Fibroblast of lung (primary cell): Measurements from ENCODE around the gene NFKBIE. TPM values are rescaled to one million over a fixed set of nuclear protein-coding genes. Genes with fewer than 3 reads are reported as not detected.

Source experiments
- DNase-seq, 2 donors: peaks; one replicate each; pipeline versions ENCODE4 v3.0.0 to v3.0.0-alpha.2; 2010; ENCODE audit warnings: low read depth in 2 of 2
- H2AFZ ChIP-seq: 2 replicates; pipeline ENCODE4 v1.5.1; 2012; ENCODE audit warnings: low read length, control low read depth, inconsistent platforms
- H3K27ac ChIP-seq: 2 replicates; pipeline ENCODE4 v1.5.1; 2011; ENCODE audit warnings: low read length, control low read depth; ENCODE audit not compliant: insufficient read depth
- H3K27me3 ChIP-seq: 2 replicates; pipeline ENCODE4 v1.5.1; 2011; ENCODE audit warnings: mild to moderate bottlenecking, low read length; ENCODE audit not compliant: control insufficient read depth, insufficient read depth
- H3K36me3 ChIP-seq: 2 replicates; pipeline ENCODE4 v1.5.1; 2011; ENCODE audit warnings: low read length; ENCODE audit not compliant: control insufficient read depth, insufficient read depth
- H3K4me1 ChIP-seq: 2 replicates; pipeline ENCODE4 v1.5.1; 2011; ENCODE audit warnings: low read length; ENCODE audit not compliant: control insufficient read depth, insufficient read depth; ENCODE audit errors: extremely low read depth
- H3K4me2 ChIP-seq: 2 replicates; pipeline ENCODE4 v1.5.1; 2011; ENCODE audit warnings: low read length, control low read depth; ENCODE audit not compliant: insufficient read depth; ENCODE audit errors: extremely low read depth
- H3K4me3 ChIP-seq, 4 experiments: fragments of 200-600 bp in 1 of 4; sonication (generic) in 1 of 4; replicated peaks in 1 of 4; 2 replicates each; pipeline ENCODE4 v1.5.1; 2011 to 2016; ENCODE audit warnings: low read length in 4 of 4, low read depth in 3 of 4, mild to moderate bottlenecking in 3 of 4, control low read depth in 2 of 4, inconsistent platforms in 1 of 4, mixed read lengths in 1 of 4; ENCODE audit not compliant: insufficient read depth in 1 of 4; ENCODE audit errors: control extremely low read depth in 1 of 4
- H3K79me2 ChIP-seq: 2 replicates; pipeline ENCODE4 v1.5.1; 2012; ENCODE audit warnings: mild to moderate bottlenecking, low read length, inconsistent platforms; ENCODE audit not compliant: control insufficient read depth, insufficient read depth
- H3K9ac ChIP-seq: 2 replicates; pipeline ENCODE4 v1.5.1; 2011; ENCODE audit warnings: mild to moderate bottlenecking, low read length, control low read depth; ENCODE audit not compliant: insufficient read depth
- H3K9me3 ChIP-seq: 2 replicates; pipeline ENCODE4 v1.5.1; 2012; ENCODE audit warnings: low read depth, low read length; ENCODE audit not compliant: control insufficient read depth, insufficient read depth
- H4K20me1 ChIP-seq: 2 replicates; pipeline ENCODE4 v1.5.1; 2011; ENCODE audit warnings: low read length; ENCODE audit not compliant: control insufficient read depth, insufficient read depth; ENCODE audit errors: extremely low read depth
- EZH2 ChIP-seq: IDR thresholded peaks from 2 replicates; pipeline ENCODE4 v1.5.1; 2012; ENCODE audit warnings: low read length, control low read depth, mild to moderate bottlenecking; ENCODE audit errors: missing control alignments
- polyA plus RNA-seq, 2 donors: library from polyadenylated mRNA; depleted of rRNA in 1 of 2; stranded (reverse) in 1 of 2; unstranded in 1 of 2; fragments of >200 nt; gene quantifications; 2 replicates each; pipeline ENCODE4 v1.2.1, GENCODE V29; 2011 to 2012; ENCODE audit warnings: missing spikeins in 1 of 2
- total RNA-seq: library from RNA; depleted of rRNA; stranded (reverse); fragments of >200 nt; gene quantifications from 2 replicates; pipeline ENCODE4 v1.2.1, GENCODE V29; 2014
- TF ChIP-seq, protein P1 (sequence below), 2 donors: IDR thresholded peaks in 1 of 2; conservative IDR thresholded peaks in 1 of 2; 1 replicate in 1 of 2; 2 replicates in 1 of 2; pipeline ENCODE4 v1.5.1; 2011 to 2012; ENCODE audit warnings: low read length in 2 of 2, control low read depth in 1 of 2, inconsistent platforms in 1 of 2, low read depth in 1 of 2, mild to moderate bottlenecking in 1 of 2

The NFKBIE gene
- total and polyA plus RNA-seq, 2 donors (not counting 1 experiment from before 2014, with no cell fraction given): 1.6 to 5.4 TPM

DNA sequence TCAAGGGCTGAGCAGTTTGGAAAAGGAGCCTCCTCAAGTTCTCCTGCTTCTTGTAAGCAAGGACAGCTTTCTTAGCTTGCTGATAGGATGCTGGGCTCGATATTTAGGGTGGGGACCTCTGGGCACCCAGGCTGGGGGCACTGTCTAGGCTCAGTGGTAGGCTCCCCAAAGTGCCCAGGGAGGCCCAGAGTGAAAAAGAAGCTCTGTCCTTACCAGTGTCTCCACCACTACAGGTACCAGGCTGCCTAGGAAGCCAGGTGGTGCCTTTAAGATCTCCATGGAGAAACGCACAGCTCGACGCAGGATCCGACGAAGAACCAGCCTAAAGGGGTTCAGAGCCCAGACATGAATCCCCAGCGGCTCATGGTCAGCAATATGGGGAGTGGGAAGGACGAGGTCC lies 41.4 kb upstream of the NFKBIE start:
- H2AFZ ChIP-seq: no peak overlapping the region
- H3K4me3 ChIP-seq: no peak overlapping the region
- H4K20me1 ChIP-seq: no peaks in the 10 kb centered on the region
- TF ChIP-seq EZH2: no peak
- TF ChIP-seq, protein P1, sequence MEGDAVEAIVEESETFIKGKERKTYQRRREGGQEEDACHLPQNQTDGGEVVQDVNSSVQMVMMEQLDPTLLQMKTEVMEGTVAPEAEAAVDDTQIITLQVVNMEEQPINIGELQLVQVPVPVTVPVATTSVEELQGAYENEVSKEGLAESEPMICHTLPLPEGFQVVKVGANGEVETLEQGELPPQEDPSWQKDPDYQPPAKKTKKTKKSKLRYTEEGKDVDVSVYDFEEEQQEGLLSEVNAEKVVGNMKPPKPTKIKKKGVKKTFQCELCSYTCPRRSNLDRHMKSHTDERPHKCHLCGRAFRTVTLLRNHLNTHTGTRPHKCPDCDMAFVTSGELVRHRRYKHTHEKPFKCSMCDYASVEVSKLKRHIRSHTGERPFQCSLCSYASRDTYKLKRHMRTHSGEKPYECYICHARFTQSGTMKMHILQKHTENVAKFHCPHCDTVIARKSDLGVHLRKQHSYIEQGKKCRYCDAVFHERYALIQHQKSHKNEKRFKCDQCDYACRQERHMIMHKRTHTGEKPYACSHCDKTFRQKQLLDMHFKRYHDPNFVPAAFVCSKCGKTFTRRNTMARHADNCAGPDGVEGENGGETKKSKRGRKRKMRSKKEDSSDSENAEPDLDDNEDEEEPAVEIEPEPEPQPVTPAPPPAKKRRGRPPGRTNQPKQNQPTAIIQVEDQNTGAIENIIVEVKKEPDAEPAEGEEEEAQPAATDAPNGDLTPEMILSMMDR (conservative IDR thresholded peaks at IDR 0.05 in 1 of 2, IDR thresholded peaks at IDR 0.05 in 1 of 2; ENCODE audit: low read depth in 1 of 2, low read length in 2 of 2): no peak
- no peak overlapping the region for H3K9ac ChIP-seq
- no peak for DNase-seq
- no peak overlapping the region for H3K4me2 ChIP-seq
- H3K27me3 ChIP-seq: no peaks in the 10 kb centered on the region
- peaks cover 38% of the 10 kb centered on the region for H3K36me3 ChIP-seq
- H3K27ac ChIP-seq: no peak overlapping the region
- H3K4me1 ChIP-seq: peaks cover 5% of the 10 kb centered on the region
- H3K79me2 ChIP-seq: no peaks in the 10 kb centered on the region
- no peaks in the 10 kb centered on the region for H3K9me3 ChIP-seq

DNA sequence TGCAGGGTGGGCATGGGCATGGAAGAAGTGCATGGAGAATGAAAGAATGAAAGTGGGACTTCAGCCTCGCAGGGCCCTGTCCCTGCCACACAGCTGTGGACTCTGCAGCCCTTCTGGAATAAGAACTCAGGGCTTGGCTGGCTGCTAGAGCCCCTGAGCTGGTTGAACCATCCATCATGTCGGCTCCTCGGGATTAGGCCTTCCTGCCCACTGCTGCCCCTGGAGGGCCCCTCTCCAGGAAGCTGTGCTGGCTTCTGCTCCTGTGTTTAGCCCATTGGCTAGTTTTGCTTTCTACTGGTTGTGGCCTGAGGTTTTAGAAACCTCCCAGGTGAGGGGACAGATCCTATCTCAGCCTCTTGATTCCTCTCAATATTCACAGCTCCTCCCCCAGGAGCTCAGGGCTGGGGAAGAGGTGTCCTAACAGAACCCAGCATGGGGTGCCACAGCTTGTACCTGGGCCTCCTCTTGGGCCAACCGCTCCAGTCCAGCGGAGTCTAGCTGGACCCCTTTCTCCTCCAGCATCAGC lies 39.9 kb upstream of the NFKBIE start:
- Histone ChIP-seq H3K9ac (no peak overlapping the region), H3K4me1 (peaks cover 5% of the 10 kb centered on the region), H3K4me3 (no peak overlapping the region), H3K27me3 (no peaks in the 10 kb centered on the region), H3K4me2 (no peak overlapping the region), H3K79me2 (no peaks in the 10 kb centered on the region), H2AFZ (no peak overlapping the region), H3K9me3 (no peaks in the 10 kb centered on the region), H4K20me1 (no peaks in the 10 kb centered on the region), H3K27ac (no peak overlapping the region), H3K36me3 (peaks cover 34% of the 10 kb centered on the region)
- no peak for DNase-seq
- TF ChIP-seq, protein P1 (conservative IDR thresholded peaks at IDR 0.05 in 1 of 2, IDR thresholded peaks at IDR 0.05 in 1 of 2; ENCODE audit: low read depth in 1 of 2, low read length in 2 of 2): no peak
- TF ChIP-seq EZH2: no peak

DNA sequence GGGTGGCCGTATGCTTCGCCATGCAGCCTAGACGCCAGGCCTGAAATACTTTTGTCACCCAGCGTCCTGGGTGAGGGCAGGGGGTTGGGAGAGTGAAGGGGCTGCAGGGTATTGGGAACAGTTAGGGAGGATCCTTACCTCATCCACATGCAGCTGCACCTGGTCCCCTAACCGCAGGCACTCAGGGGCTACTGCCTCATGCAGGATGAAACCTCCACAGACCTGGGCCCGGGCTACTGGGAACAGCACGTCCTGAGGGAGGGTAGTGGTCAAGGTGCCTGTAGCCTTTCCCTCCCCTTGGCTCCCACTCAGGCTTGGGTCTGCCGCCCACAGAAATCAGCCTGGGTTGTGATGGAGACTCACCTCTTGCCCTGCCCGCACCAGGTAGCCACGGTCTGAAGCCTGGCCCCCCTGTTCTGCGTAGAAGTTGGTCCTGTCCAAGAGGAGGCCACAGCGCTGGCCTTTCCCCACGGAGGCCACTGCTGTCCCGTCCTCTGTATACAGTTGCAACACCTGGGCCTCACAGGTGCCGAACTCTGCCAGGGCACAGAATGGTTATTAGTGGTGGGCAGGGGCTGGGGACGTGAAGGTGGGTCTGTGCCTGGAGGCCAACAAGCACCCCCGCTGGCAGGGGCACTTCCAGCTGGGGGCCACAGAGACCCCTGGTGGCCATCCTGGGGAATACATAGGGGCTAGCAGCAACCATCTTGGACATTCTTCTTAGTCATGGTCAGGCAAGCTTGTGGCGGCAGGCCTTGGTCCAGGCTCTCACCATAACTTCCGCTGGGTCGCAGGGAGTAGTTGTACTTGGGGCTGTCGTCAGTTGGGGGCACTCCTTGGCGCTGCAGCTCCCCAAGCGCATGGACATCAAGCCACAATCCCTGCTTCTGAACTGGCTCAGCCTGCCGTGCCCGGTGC lies 39.2 kb upstream of the NFKBIE start:
- Histone ChIP-seq H4K20me1 (no peaks in the 10 kb centered on the region), H3K9ac (no peak overlapping the region), H2AFZ (no peak overlapping the region), H3K9me3 (no peaks in the 10 kb centered on the region), H3K36me3 (peaks cover 35% of the 10 kb centered on the region), H3K27me3 (no peaks in the 10 kb centered on the region), H3K27ac (no peak overlapping the region), H3K4me3 (no peak overlapping the region), H3K79me2 (no peaks in the 10 kb centered on the region), H3K4me1 (peaks cover 1% of the 10 kb centered on the region), H3K4me2 (no peak overlapping the region)
- TF ChIP-seq, protein P1 (conservative IDR thresholded peaks at IDR 0.05 in 1 of 2, IDR thresholded peaks at IDR 0.05 in 1 of 2; ENCODE audit: low read depth in 1 of 2, low read length in 2 of 2): peak; percentile 54 to 79
- no peak for TF ChIP-seq EZH2
- peak; percentile 33 to 36 for DNase-seq
